Upper lobe of left lung (tissue), 4 donors: ENCODE data around the gene KRTAP5-1.

ENCODE experiments used
- CTCF ChIP-seq, 6 experiments: fragments of 450-650 bp in 4 of 6; fragments of 200-600 bp in 2 of 6; sonication (generic) in 2 of 6; IDR thresholded peaks; one replicate each; pipeline ENCODE4 v1.5.1; 2016 to 2019; ENCODE audit warnings: antibody characterized with exemption in 6 of 6
- EP300 ChIP-seq, 4 donors: sonication (generic); formaldehyde crosslinking; IDR thresholded peaks; one replicate each; pipeline ENCODE4 v1.5.1; 2017; ENCODE audit warnings: antibody characterized with exemption in 4 of 4, control low read depth in 2 of 4
- POLR2A ChIP-seq, 4 donors: fragments of 450-650 bp; IDR thresholded peaks; one replicate each; pipeline ENCODE4 v1.5.1; 2016 to 2017; ENCODE audit warnings: antibody characterized with exemption in 4 of 4, mild to moderate bottlenecking in 2 of 4
- POLR2AphosphoS5 ChIP-seq, 2 donors: sonication (generic); formaldehyde crosslinking; IDR thresholded peaks; one replicate each; pipeline ENCODE4 v1.5.1; 2017; ENCODE audit warnings: antibody characterized with exemption in 2 of 2

DNA sequence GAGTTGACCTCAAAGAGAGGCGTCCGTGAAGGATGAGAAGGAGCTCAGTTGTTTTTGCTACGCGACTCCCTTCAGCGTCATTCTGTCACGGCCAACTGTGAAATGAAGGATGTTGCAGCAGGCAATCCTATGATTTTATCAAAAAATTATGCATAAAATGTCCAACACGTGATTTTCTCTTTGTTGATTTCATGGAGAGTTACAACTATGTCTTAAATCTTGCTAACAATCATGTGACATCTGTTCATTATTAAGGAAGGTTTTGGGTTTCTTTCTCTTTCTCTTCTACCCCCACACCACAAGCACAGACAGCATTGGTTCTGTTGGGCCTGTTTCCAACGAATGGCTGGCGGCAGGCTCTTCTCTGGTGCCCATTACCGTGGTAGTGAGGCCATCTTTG, 33.1 kb upstream of the KRTAP5-1 start:
- TF ChIP-seq CTCF (IDR thresholded peaks at IDR 0.05): no peak
- TF ChIP-seq POLR2A (IDR thresholded peaks at IDR 0.05): no peak
- no peak for TF ChIP-seq POLR2AphosphoS5 (IDR thresholded peaks at IDR 0.05)
- no peak for TF ChIP-seq EP300 (IDR thresholded peaks at IDR 0.05)
